NCI-H128 (cell line): ENCODE results near the gene NXF2.
"Not testable (repeated sequence)": the region's sequence is repeated elsewhere in the genome, so short reads cannot be mapped to it uniquely, and the experiment has no call there.

Experiments used
- DNase-seq: peaks from one replicate; lab custom pipeline; 2025; ENCODE audit not compliant: unreplicated experiment; lab: John Stamatoyannopoulos, UW

Gene NXF2, protein sequence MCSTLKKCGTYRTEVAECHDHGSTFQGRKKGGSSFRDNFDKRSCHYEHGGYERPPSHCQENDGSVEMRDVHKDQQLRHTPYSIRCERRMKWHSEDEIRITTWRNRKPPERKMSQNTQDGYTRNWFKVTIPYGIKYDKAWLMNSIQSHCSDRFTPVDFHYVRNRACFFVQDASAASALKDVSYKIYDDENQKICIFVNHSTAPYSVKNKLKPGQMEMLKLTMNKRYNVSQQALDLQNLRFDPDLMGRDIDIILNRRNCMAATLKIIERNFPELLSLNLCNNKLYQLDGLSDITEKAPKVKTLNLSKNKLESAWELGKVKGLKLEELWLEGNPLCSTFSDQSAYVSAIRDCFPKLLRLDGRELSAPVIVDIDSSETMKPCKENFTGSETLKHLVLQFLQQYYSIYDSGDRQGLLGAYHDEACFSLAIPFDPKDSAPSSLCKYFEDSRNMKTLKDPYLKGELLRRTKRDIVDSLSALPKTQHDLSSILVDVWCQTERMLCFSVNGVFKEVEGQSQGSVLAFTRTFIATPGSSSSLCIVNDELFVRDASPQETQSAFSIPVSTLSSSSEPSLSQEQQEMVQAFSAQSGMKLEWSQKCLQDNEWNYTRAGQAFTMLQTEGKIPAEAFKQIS

DNA sequence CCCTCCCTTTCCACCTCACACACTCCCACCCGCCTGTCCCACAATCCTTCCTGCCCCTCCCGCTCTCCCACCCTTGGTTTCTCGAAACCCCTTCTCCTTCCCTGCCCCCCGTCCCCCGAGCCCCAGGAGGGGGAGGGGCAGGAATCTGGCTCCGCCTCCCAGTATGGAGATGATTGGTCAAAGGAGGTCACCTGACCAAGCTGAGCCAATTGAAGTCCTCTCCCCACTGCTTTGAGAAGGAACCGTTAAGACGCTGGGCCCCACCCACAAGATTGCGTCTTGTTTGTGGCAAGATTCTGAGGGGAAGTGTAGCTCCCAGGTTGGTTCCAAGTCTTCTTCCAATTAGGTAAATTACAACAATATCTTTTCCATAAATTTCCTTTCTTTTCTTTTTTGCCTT, at the start of gene NXF2:
NXF2 (plus strand) TSS at position 275 of the 400 bp plus-strand sequence. CDS start 59,912 bp downstream, outside the sequence.
- DNase-seq = not testable (repeated sequence)

DNA sequence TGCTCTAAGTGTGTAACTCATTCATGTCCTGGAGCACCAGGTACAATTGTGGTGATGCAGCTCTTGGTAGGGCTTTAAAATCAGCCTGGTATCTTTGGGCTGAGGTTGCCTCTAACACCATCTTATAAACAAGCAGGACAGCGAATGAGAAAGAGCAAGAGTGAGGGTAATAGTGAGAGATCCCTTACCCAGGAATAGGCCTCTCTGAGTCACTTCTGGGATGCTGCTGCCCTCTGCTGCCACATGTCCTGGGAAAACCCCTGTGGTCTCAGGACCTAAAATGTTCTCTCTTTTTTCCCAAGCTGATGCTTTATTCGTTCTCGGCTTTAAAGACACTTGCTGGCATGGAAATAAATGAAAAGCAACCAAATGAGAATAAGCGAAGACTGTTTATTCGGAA, 39.0 kb upstream of the NXF2 start:
- not testable (repeated sequence) for DNase-seq

- DNase-seq = not testable (repeated sequence)
Measured at GRCh38 chrX:102214986-102215385, 32.0 kb upstream of the NXF2 start, which contains the start of gene TCP11X1. TSS of gene TCP11X1 (plus strand) at chrX:102215301.

- DNase-seq = not testable (repeated sequence)
Measured at GRCh38 chrX:102216497-102216896, 30.5 kb upstream of the NXF2 start.

GRCh38 chrX:102235678-102236077, 11.3 kb upstream of the NXF2 start:
- DNase-seq = not testable (repeated sequence)

DNA sequence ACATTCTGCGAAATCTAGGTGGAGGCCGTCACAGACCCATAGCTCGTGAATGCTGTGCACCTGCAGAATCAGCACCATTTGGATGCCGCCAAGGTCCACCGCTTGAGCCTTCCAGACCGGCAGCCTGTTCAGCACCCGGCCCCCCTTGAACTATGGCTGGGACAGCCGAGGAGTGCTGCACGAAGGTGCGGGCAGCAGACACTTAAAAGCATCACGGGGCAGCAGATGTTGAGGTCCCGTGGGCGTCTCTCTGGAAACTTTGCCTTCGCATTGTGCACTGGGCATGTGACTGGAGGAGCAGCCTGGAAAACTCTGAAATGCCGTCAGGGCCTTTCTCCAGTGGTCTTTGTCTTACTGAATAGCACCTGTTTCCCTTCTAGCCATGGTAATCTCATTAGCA, 6.7 kb upstream of the NXF2 start:
- DNase-seq = not testable (repeated sequence)

DNA sequence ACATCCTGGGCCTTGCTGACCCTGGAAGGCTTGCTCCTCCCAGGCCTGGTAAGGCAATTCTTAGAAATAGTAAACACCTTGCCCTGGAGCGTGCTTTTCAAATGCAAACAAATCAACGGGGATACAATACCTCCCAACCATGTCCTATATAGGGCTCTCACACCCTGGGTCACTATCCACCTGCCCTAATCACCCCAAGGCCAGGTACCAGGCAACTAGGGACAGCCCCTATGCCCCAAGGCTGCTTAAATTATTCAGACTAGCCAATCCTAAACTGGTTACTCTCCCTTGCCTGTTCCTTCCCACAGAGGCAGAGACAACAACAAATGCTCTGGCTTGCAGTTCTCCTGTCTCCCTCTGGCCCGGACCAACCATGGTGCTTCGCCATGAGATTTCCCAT, 25.3 kb downstream of the NXF2 start:
- not testable (repeated sequence) for DNase-seq

DNA sequence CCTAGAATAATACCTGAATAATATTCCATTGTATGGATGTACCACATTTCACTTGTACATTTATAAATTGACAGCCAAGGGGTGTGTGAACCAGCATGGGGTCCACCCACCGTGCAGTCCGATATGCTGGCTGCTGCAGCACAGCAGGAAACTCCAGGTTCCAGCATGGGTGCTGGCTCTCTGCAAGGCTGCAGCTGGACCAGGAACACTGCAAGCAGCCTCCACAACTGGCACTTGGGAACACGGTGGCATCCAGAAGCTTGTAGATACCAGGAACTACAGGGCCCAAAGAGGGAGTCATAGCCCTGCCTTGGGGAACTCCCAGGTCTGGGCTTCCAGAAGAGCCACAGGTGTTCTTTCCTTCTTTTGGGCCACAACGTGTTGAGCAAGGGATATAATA, 91.2 kb downstream of the NXF2 start:
- DNase-seq = no peak

DNA sequence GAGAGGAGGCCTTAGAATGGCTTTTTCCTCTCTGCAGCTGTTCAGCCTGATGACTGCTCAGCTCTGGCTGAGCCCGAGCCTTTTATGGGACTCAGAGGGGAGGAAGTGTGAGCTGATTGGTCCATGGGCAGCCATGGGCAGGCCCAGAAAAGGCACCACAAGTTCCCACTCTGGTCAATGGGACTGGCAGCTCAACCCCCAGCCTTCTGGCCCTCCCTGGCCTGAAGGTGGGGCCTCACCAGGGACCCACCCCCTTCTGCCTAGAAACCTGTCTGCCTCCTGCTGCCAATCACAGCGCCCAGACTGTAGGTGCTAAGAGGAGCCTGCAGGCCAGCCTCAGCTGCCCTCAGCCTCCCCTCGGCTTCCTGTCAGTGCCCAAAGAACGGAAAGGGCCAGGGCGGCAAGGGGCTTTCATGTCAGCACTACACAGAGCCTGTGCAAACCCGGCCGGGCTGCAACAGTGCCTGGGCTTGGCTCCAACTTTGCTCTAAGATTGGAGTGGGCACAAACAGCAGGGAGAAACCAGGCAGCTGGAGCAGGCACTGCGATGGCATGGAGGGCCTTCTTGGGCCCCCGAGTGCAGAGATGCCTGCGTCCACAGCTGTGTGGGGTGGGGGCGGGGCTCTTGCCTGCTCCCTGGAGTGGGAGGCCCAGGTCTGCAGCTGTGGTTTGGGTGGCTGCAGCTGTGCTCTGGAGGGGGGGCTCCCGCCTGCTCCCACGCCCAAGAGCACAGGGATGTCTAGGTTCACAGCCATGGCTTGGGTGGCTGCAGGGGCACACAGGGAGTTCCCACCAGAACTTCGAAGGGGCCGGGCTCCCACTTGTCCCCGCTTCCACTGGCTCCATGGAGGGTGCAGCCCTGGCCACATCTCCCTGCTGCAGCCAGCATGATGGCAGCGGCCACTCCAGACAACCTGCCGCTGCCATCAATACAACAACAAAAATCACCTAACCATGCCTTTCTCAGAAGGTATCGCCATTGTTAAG, 92.6 kb downstream of the NXF2 start:
- no peak for DNase-seq

GRCh38 chrX:102341867-102342266, 94.9 kb downstream of the NXF2 start:
- DNase-seq = no peak

- DNase-seq = no peak
Measured at GRCh38 chrX:102345916-102346315, 98.9 kb downstream of the NXF2 start.
